Immature natural killer cell (primary cell): ENCODE data around the gene PFDN5. TPM values are rescaled to one million over a fixed set of nuclear protein-coding genes. Genes with fewer than 3 reads are reported as not detected.
"Not testable (repeated sequence)": the region's sequence is repeated elsewhere in the genome, so short reads cannot be mapped to it uniquely, and the experiment has no call there.

Experiments
- DNase-seq, 3 donors: peaks; one replicate each; pipeline ENCODE4 v3.0.0; 2022; ENCODE audit warnings: mixed read lengths in 1 of 3
- H3K27ac Mint-ChIP-seq, 6 donors: one replicate each; pipeline ENCODE4 v1.8.0; 2020; ENCODE audit warnings: mixed read lengths in 6 of 6, mild to moderate bottlenecking in 5 of 6, inconsistent platforms in 4 of 6, moderate library complexity in 3 of 6
- H3K27me3 Mint-ChIP-seq, 3 donors: one replicate each; pipeline ENCODE4 v1.8.0; 2020 to 2021; ENCODE audit warnings: low read depth in 3 of 3, mild to moderate bottlenecking in 3 of 3, mixed read lengths in 3 of 3, moderate library complexity in 3 of 3, inconsistent platforms in 1 of 3
- H3K36me3 Mint-ChIP-seq, 3 donors: one replicate each; pipeline ENCODE4 v1.8.0; 2020; ENCODE audit warnings: mixed read lengths in 3 of 3, inconsistent platforms in 2 of 3, mild to moderate bottlenecking in 2 of 3
- H3K4me1 Mint-ChIP-seq, 2 donors: one replicate each; pipeline ENCODE4 v1.8.0; 2020; ENCODE audit warnings: inconsistent platforms in 2 of 2, mild to moderate bottlenecking in 2 of 2, mixed read lengths in 2 of 2, moderate library complexity in 1 of 2
- H3K4me3 Mint-ChIP-seq, 5 donors: one replicate each; pipeline ENCODE4 v1.8.0; 2020; ENCODE audit warnings: mild to moderate bottlenecking in 5 of 5, mixed read lengths in 5 of 5, inconsistent platforms in 3 of 5, moderate library complexity in 3 of 5
- H3K9me3 Mint-ChIP-seq, 6 donors: one replicate each; pipeline ENCODE4 v1.8.0; 2020; ENCODE audit warnings: mild to moderate bottlenecking in 6 of 6, mixed read lengths in 6 of 6, inconsistent platforms in 4 of 6, moderate library complexity in 3 of 6
- polyA plus RNA-seq, 3 donors: library from polyadenylated mRNA; unstranded; fragments of 300-500 nt; fragmentation: Illumina TruSeq; gene quantifications; one replicate each; pipeline ENCODE4 v1.2.3, GENCODE V29; 2021

The PFDN5 gene
- polyA plus RNA-seq, 3 donors from 2014 or later, result 829 to 1,850 (median 845) TPM

DNA sequence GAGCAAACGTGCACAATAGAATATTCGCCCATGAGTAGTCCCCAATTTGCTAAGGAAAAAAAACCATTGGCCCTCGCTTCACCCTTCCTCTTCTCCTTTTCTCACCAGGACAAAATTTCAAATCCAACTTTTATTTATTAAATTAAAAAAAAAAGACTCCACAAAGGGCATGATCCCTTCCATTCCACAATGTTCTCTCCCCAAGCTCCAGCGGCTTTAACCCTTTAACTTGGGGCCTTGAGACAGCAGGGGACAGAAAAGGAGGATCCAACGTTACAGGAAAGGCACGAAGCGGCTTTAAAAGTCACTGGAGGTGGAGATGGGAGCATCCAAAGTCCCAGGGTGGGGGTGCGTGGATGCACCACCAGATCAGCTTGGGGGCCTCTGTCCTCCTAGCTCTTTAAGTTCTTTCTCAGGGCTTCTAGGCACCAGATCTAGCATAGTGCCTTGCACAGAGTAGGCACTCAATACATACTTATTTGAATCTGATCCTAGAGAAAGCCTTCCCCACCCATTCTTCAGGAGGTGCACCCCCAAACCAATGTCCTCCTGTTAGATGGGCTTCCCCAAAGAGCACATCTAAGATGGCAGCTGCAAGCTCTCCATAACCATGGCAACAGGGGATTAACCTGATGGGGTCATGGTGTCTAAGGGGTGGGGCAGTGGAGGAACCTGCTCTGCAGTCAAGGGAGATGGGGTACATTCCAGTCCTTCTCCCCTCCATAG is 31.3 kb downstream of the PFDN5 start:
- Mint-ChIP-seq H3K27ac (peak overlapping the region in 3 of 6 donors; percentile 50 to 70 (median 62)), H3K4me3 (peak overlapping the region; percentile 65 to 84 (median 78)), H3K36me3 (peaks cover 0 to 3% (median 3%) of the 10 kb centered on the region in 3 donors), H3K9me3 (no peaks in the 10 kb centered on the region), H3K4me1 (peaks cover 18 to 29% of the 10 kb centered on the region in 2 donors), H3K27me3 (peaks cover 2 to 5% (median 5%) of the 10 kb centered on the region in 3 donors)
- no peak for DNase-seq

- H3K27me3 Mint-ChIP-seq, result peaks cover 2 to 5% (median 5%) of the 10 kb centered on the region in 3 donors
- peak overlapping the region in 4 of 5 donors; percentile 18 to 84 (median 50) for H3K4me3 Mint-ChIP-seq
- peaks cover 0 to 3% (median 3%) of the 10 kb centered on the region in 3 donors for H3K36me3 Mint-ChIP-seq
- no peak for DNase-seq
- H3K9me3 Mint-ChIP-seq, result no peaks in the 10 kb centered on the region
- H3K4me1 Mint-ChIP-seq, result peaks cover 16 to 25% of the 10 kb centered on the region in 2 donors
- peak overlapping the region in 1 of 6 donors; percentile 13 for H3K27ac Mint-ChIP-seq
These were observed 32.2 kb downstream of the PFDN5 start for GRCh38 chr12:53327435-53328042.

- no peak overlapping the region for H3K27ac Mint-ChIP-seq
These were observed 32.7 kb downstream of the PFDN5 start for GRCh38 chr12:53328043-53328435.

DNA sequence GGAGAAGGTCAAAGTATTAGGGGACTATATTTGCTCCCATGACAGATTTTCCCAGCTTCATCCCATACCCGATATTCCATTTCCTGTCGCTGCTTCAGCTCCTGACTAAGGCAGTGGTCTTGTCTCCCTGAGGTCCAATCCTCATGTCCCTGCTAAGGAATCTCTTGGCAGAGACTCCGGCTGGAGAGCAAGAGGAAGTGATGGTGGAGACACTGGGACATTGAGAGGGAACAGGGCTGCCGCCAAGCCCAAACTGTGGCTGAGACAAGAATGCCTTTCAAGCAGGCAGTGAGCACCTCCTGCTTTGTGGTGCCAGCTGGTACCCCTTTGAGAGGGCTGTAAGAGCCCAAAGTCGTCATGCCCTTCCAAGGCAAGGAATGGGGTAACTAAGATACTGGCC is 35.3 kb downstream of the PFDN5 start:
- Mint-ChIP-seq H3K36me3 (peaks cover 0 to 3% (median 3%) of the 10 kb centered on the region in 3 donors), H3K9me3 (no peaks in the 10 kb centered on the region), H3K27me3 (peaks cover 2 to 14% (median 9%) of the 10 kb centered on the region in 3 donors), H3K4me1 (peaks cover 0 to 10% of the 10 kb centered on the region in 2 donors), H3K4me3 (no peak overlapping the region), H3K27ac (no peak overlapping the region)
- DNase-seq, result no peak

More at GRCh38 chr12:53328043-53328435, 32.7 kb downstream of the PFDN5 start:
- H3K27me3 Mint-ChIP-seq, result peaks cover 2 to 5% (median 5%) of the 10 kb centered on the region in 3 donors
- peaks cover 16 to 23% of the 10 kb centered on the region in 2 donors for H3K4me1 Mint-ChIP-seq
- H3K36me3 Mint-ChIP-seq, result peaks cover 0 to 3% (median 3%) of the 10 kb centered on the region in 3 donors
- no peak for DNase-seq
- no peak overlapping the region for H3K4me3 Mint-ChIP-seq
- H3K9me3 Mint-ChIP-seq, result no peaks in the 10 kb centered on the region

DNA sequence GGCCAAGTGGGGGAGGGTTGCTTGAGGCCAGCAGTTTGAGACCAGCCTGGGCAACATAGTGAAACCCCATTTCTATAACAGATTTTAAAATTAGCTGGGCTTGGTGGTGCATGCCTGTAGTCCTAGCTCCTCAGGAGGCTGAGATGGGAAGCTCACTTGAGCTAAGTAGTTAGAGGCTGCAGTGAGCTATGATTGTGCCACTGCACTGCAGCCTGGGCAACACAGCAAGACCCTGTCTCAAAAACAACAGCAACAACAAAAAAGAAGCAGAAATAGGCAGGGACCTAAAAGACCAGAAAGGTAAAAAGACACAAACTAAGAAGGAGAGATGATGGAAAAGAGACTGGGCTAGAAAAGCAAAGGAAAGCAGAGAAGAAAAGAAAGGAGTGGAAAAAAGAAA is 37.0 kb downstream of the PFDN5 start:
- H3K36me3 Mint-ChIP-seq, H3K4me1 Mint-ChIP-seq, H3K9me3 Mint-ChIP-seq, DNase-seq: not testable (repeated sequence)
- Mint-ChIP-seq H3K4me3 (peak overlapping the region in 1 of 5 donors; percentile 45), H3K27ac (peak overlapping the region in 1 of 6 donors; percentile 70), H3K27me3 (peaks cover 0 to 23% (median 15%) of the 10 kb centered on the region in 3 donors)

DNA sequence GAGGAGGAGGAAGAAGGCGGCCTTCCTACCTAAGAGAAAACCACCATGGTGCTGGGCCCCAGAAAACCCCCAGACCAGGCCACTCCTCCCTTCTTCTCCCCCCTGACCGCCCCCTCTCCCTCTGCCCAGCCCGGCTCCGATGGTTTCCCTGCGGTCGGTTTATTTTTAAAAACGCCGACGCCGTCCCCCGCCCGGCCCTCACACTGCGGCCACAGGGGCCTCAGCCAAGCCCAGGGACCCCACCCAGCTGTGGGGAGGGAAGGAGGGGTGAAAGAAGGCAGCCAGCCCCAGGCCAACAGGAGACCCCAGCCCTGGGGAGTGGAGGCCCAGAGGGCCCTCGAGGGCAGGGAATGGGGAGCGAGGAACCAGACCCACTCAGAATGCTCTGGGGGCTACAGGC is 37.4 kb downstream of the PFDN5 start:
- DNase-seq, result no peak
- no peaks in the 10 kb centered on the region for H3K9me3 Mint-ChIP-seq
- H3K27me3 Mint-ChIP-seq, result peaks cover 0 to 21% (median 15%) of the 10 kb centered on the region in 3 donors
- peak overlapping the region in 1 of 5 donors; percentile 45 for H3K4me3 Mint-ChIP-seq
- peaks cover 3 to 4% of the 10 kb centered on the region in 2 donors for H3K4me1 Mint-ChIP-seq
- H3K27ac Mint-ChIP-seq, result no peak overlapping the region
- H3K36me3 Mint-ChIP-seq, result peaks cover 0 to 3% (median 0%) of the 10 kb centered on the region in 3 donors

DNA sequence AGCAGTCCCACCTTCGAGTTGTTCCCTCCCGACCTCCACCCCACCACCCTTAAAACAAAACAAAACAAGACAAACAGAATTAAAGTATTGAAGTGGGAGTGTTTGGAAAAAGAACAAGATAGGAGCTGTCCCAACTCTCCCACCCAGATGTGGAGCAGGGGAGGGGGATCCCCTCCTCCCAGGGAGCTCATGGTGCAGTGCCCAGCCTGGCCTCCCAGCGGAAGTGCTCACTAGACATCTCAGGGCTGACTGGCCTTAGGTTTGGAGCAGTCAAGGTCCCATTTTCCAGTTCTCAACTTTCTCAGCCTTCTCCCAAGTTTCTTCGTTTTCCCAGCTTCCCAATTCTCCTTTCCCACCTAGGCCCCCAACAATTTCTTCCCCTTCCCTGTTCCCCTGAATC is 37.9 kb downstream of the PFDN5 start:
- Mint-ChIP-seq H3K9me3 (no peaks in the 10 kb centered on the region), H3K27me3 (peaks cover 0 to 23% (median 17%) of the 10 kb centered on the region in 3 donors), H3K36me3 (peaks cover 0 to 3% (median 0%) of the 10 kb centered on the region in 3 donors), H3K4me3 (no peak overlapping the region), H3K27ac (no peak overlapping the region), H3K4me1 (peaks cover 7 to 10% of the 10 kb centered on the region in 2 donors)
- no peak for DNase-seq

DNA sequence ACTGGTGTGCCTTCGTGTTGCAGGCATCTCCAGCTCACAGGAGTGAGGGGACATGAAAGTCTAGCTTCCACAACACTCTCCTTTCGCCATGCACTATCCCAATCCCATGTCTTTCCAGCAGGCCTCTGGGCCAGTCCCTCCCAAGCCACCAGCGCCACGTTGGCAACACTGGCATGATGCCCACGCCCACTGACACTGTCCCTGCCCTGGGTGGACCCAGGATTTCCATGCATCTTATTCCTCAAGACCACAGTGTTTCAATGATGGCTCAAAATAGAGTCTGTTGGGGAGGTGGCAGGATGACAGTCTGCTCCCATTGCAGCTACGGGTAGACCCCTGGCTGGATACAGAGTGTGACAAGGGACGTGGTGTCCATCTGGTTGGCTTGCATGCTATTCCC is 38.5 kb downstream of the PFDN5 start:
- H3K36me3 Mint-ChIP-seq, result peaks cover 0 to 3% (median 0%) of the 10 kb centered on the region in 3 donors
- peaks cover 0 to 26% (median 17%) of the 10 kb centered on the region in 3 donors for H3K27me3 Mint-ChIP-seq
- H3K27ac Mint-ChIP-seq, result peak overlapping the region in 1 of 6 donors; percentile 22
- DNase-seq, result no peak
- no peak overlapping the region for H3K4me3 Mint-ChIP-seq
- peaks cover 7 to 11% of the 10 kb centered on the region in 2 donors for H3K4me1 Mint-ChIP-seq
- no peaks in the 10 kb centered on the region for H3K9me3 Mint-ChIP-seq

DNA sequence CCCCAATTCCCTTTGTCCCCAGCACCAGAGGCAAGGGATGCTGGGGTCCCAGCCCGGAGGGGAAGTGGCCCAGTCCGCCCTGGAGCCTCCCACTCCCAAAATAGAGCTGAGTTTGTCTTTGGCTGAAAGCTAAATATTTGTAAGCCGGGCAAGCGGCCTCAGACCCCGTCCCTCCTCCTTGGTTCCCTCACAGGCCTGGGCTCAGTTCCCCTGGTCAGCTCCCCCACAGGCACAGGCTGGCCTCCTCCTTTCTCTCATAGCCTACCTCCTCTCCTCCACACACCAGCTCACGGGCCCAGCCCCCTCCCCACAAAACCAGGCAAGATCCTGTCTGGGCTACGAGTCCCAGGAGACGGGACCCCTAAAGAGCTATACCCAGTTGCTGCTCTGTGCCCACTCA is 39.5 kb downstream of the PFDN5 start:
- no peak overlapping the region for H3K4me3 Mint-ChIP-seq
- no peak for DNase-seq
- H3K27me3 Mint-ChIP-seq, result peaks cover 0 to 28% (median 17%) of the 10 kb centered on the region in 3 donors
- no peaks in the 10 kb centered on the region for H3K9me3 Mint-ChIP-seq
- H3K27ac Mint-ChIP-seq, result no peak overlapping the region
- peaks cover 7 to 11% of the 10 kb centered on the region in 2 donors for H3K4me1 Mint-ChIP-seq
- no peaks in the 10 kb centered on the region for H3K36me3 Mint-ChIP-seq

DNA sequence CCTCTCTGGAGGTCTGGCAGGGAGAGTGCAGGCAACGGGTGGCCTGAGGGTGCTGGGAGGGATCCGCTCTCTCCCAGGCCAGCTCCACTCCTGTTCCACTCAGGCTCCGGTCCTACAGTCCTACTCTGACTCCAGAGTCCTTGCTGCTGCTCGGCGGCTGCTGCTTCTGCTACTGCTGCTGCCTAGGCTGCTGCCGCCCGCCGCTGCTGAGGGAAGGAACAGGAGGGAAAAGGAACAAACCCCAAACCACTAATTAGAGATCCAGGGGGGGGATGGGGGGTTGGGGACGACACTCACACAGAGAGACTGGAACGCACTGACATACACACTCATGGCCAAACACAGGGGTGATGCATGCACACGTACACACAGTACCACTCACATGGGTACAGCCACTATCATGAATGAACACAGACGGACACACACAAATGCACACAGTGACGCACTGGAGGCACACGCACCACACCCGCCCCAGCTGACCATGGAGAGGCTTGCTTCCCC is 40.9 kb downstream of the PFDN5 start, which contains the start of gene SP7:
Gene SP7, minus strand, starts transcription at position 174 of the 501 bp plus-strand sequence. CDS start 708 bp downstream, outside the sequence.
- Mint-ChIP-seq H3K4me1 (peaks cover 7 to 11% of the 10 kb centered on the region in 2 donors), H3K27ac (peak within 1 kb of the TSS in 2 of 6 donors; percentile 19 to 63), H3K36me3 (no peaks in the 10 kb centered on the region), H3K4me3 (peak within 1 kb of the TSS in 1 of 5 donors; percentile 34), H3K27me3 (peaks cover 0 to 30% (median 16%) of the 10 kb centered on the region in 3 donors), H3K9me3 (no peaks in the 10 kb centered on the region)
- no peak for DNase-seq

- no peaks in the 10 kb centered on the region for H3K36me3 Mint-ChIP-seq
- DNase-seq, result peak in 1 of 3 donors; percentile 29
- peak overlapping the region in 3 of 6 donors; percentile 8 to 51 (median 46) for H3K27ac Mint-ChIP-seq
- H3K4me3 Mint-ChIP-seq, result peak overlapping the region in 2 of 5 donors; percentile 14 to 62
- H3K4me1 Mint-ChIP-seq, result peaks cover 7 to 11% of the 10 kb centered on the region in 2 donors
- peaks cover 0 to 30% (median 12%) of the 10 kb centered on the region in 3 donors for H3K27me3 Mint-ChIP-seq
- H3K9me3 Mint-ChIP-seq, result no peaks in the 10 kb centered on the region
These were observed 42.7 kb downstream of the PFDN5 start for GRCh38 chr12:53338017-53338416.

- Mint-ChIP-seq H3K36me3 (no peaks in the 10 kb centered on the region), H3K4me3 (no peak overlapping the region), H3K27me3 (peaks cover 0 to 30% (median 13%) of the 10 kb centered on the region in 3 donors), H3K9me3 (no peaks in the 10 kb centered on the region), H3K4me1 (peaks cover 12 to 17% of the 10 kb centered on the region in 2 donors), H3K27ac (no peak overlapping the region)
- no peak for DNase-seq
These were observed 43.6 kb downstream of the PFDN5 start for GRCh38 chr12:53338916-53339315.

GRCh38 chr12:53340398-53340797 is 45.1 kb downstream of the PFDN5 start:
- Mint-ChIP-seq H3K27ac (no peak overlapping the region), H3K36me3 (no peaks in the 10 kb centered on the region), H3K27me3 (peaks cover 3 to 25% (median 15%) of the 10 kb centered on the region in 3 donors), H3K4me1 (peaks cover 18 to 26% of the 10 kb centered on the region in 2 donors), H3K9me3 (no peaks in the 10 kb centered on the region), H3K4me3 (no peak overlapping the region)
- no peak for DNase-seq
